ENCODE measurements around the gene TAMALIN. TPM values are rescaled to one million over a fixed set of nuclear protein-coding genes. Genes with fewer than 3 reads are reported as not detected.

Gene TAMALIN
- total and polyA plus RNA-seq, 12 donors: 1.8 to 44.9 (median 14.9) TPM

GRCh38 chr12:52054833-52055730 is 48.3 kb downstream of the TAMALIN start:
- no peaks in the 10 kb centered on the region for H3K9me3 ChIP-seq (replicated peaks in 1 of 3)
- peak in 1 of 2 donors; percentile 54 for TF ChIP-seq POLR2A (IDR thresholded peaks at IDR 0.05)
- TF ChIP-seq, protein P1, sequence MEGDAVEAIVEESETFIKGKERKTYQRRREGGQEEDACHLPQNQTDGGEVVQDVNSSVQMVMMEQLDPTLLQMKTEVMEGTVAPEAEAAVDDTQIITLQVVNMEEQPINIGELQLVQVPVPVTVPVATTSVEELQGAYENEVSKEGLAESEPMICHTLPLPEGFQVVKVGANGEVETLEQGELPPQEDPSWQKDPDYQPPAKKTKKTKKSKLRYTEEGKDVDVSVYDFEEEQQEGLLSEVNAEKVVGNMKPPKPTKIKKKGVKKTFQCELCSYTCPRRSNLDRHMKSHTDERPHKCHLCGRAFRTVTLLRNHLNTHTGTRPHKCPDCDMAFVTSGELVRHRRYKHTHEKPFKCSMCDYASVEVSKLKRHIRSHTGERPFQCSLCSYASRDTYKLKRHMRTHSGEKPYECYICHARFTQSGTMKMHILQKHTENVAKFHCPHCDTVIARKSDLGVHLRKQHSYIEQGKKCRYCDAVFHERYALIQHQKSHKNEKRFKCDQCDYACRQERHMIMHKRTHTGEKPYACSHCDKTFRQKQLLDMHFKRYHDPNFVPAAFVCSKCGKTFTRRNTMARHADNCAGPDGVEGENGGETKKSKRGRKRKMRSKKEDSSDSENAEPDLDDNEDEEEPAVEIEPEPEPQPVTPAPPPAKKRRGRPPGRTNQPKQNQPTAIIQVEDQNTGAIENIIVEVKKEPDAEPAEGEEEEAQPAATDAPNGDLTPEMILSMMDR (IDR thresholded peaks at IDR 0.05): peak in 1 of 6 experiments; percentile 3
- intact Hi-C loops (cut with DNase I): no loop called here
- peaks cover 0 to 57% of the 10 kb centered on the region in 2 donors for H3K36me3 ChIP-seq (replicated peaks in 1 of 2)
- WGBS, 4 donors: 72 to 94% (median 84%) methylated on average over 14 to 21 of the region's 21 CpGs
- peak overlapping the region in 2 of 5 donors; percentile 98 for H3K27ac ChIP-seq
- DNase-seq: peak in 4 of 7 donors; percentile 30 to 79 (median 64)
- H3K4me3 ChIP-seq: no peak overlapping the region
- H3K27me3 ChIP-seq: no peaks in the 10 kb centered on the region
- H3K4me1 ChIP-seq (replicated peaks in 1 of 2): peaks cover 10 to 22% of the 10 kb centered on the region in 2 donors

DNA sequence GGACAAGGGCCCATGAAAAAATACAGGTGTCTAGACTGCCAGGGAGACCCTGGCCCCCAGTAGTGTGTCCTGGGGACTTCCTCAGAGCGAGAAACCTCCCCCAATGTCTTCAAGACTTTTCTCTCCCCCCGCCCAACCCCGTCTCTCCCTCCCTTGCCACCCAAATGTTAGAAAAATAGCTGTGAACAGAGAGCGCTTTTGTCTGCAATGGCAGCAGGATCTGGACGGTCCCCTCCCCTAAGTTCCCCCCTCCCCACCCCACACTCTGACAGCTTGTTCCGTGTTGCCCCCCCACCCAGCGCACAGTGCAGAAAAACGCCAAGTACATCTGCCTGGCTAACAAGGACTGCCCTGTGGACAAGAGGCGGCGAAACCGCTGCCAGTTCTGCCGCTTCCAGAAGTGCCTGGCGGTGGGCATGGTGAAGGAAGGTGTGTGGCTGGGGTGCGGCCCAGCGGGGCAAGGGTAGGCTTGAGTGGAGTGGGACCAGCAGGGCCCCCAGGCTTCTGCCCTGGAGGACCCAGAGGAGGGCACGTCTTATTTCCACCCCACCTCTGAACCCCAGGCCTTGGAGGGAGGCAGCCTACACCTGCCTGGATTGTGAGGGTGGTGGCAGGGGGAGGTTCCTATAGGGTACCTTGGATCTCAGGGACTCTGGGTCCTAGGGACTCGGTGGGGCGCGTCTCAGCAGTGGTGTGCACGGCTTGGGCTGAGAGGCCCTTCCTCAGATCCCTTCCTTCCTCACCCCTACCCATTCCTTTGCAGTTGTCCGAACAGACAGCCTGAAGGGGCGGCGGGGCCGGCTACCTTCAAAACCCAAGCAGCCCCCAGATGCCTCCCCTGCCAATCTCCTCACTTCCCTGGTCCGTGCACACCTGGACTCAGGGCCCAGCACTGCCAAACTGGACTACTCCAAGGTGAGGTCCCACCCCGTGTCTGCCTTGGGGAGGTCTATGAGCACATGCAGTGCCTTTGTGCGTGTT is 49.3 kb downstream of the TAMALIN start:
- Histone ChIP-seq H3K27me3 (no peaks in the 10 kb centered on the region), H3K4me1 (replicated peaks in 1 of 2) (peaks cover 3 to 15% of the 10 kb centered on the region in 2 donors), H3K4me3 (no peak overlapping the region), H3K36me3 (replicated peaks in 1 of 2) (peaks cover 0 to 57% of the 10 kb centered on the region in 2 donors), H3K9me3 (replicated peaks in 1 of 3) (no peaks in the 10 kb centered on the region), H3K27ac (peak overlapping the region in 2 of 5 donors; percentile 98)
- peak in 5 of 7 donors; percentile 46 to 87 (median 73) for DNase-seq
- TF ChIP-seq POLR2A (IDR thresholded peaks at IDR 0.05): peak in 1 of 2 donors; percentile 58
- TF ChIP-seq, protein P1 (IDR thresholded peaks at IDR 0.05): no peak
- WGBS, 4 donors: 86 to 92% (median 88%) methylated on average over 21 to 27 of the region's 27 CpGs
- intact Hi-C loops (cut with DNase I): no loop called here

- Histone ChIP-seq H3K27ac (peak overlapping the region in 2 of 5 donors; percentile 62), H3K4me3 (no peak overlapping the region), H3K36me3 (replicated peaks in 1 of 2) (peaks cover 0 to 57% of the 10 kb centered on the region in 2 donors), H3K4me1 (replicated peaks in 1 of 2) (peaks cover 5 to 16% of the 10 kb centered on the region in 2 donors), H3K27me3 (no peaks in the 10 kb centered on the region), H3K9me3 (replicated peaks in 1 of 3) (no peaks in the 10 kb centered on the region)
- intact Hi-C loops (cut with DNase I): no loop called here
- 73 to 79% (median 77%) methylated on average over 12 to 23 of the region's 23 CpGs for WGBS, 4 donors
- peak in 5 of 7 donors; percentile 43 to 83 (median 70) for DNase-seq
- TF ChIP-seq, protein P1 (IDR thresholded peaks at IDR 0.05): no peak
- peak in 1 of 2 donors; percentile 37 for TF ChIP-seq POLR2A (IDR thresholded peaks at IDR 0.05)
Observed at GRCh38 chr12:52056801-52057637, 50.3 kb downstream of the TAMALIN start.

All from adrenal gland (tissue), 12 donors.